Measurements from ENCODE around the gene NUP210. TPM values are rescaled to one million over a fixed set of nuclear protein-coding genes. Genes with fewer than 3 reads are reported as not detected.
"Not testable (repeated sequence)": the region's sequence is repeated elsewhere in the genome, so short reads cannot be mapped to it uniquely, and the experiment has no call there.

NUP210 gene
- total RNA-seq, 1 experiment from 2014 or later, result 14.1 TPM

DNA sequence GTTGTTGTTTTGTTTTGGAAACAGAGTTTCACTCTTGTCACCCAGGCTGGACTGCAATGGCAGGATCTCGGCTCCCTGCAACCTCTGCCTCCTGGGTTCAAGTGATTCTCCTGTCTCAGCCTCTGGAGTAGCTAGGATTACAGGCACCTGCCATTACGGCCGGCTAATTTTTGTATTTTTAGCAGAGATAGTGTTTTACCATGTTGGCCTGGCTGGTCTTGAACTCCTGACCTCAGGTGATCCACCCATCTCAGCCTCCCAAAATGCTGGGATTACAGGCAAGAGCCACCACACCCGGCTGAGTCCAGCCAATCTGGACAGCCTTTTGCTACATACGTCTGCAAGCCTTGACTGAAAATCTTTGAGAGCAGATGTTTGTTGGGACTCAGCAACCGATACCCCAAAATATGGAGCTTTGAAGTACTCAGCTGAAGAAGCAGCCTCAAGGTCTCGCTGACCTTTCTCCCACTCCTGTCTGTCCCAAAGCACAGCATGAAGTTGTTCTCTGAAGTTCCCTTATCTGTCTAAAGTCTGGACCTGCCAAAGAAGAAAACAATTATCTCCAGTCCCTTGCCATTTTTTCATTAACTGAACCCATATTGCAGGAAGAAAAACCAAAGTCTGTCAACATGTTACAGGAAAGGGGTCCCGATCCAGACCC, 9.6 kb upstream of the NUP210 start:
- DNase-seq (ENCODE audit: low spot score), result no peak

DNA sequence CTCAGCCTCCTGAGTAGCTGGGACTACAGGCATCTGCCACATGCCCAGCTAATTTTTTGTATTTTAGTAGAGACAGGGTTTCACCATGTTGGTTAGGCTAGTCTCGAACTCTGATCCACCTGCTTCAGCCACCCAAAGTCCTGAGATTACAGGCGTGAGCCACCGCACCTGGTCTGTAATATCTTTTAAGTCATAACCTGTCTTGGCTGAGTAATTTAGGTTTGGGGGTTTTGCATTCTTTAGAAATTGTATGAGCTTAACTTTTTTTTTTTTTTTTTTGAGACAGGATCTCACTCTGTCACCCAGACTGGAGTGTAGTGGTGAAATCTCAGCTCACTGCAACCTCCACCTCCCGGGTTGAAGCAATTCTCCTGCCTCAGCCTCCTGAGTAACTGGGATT, 8.6 kb upstream of the NUP210 start:
- not testable (repeated sequence) for DNase-seq (ENCODE audit: low spot score)

DNA sequence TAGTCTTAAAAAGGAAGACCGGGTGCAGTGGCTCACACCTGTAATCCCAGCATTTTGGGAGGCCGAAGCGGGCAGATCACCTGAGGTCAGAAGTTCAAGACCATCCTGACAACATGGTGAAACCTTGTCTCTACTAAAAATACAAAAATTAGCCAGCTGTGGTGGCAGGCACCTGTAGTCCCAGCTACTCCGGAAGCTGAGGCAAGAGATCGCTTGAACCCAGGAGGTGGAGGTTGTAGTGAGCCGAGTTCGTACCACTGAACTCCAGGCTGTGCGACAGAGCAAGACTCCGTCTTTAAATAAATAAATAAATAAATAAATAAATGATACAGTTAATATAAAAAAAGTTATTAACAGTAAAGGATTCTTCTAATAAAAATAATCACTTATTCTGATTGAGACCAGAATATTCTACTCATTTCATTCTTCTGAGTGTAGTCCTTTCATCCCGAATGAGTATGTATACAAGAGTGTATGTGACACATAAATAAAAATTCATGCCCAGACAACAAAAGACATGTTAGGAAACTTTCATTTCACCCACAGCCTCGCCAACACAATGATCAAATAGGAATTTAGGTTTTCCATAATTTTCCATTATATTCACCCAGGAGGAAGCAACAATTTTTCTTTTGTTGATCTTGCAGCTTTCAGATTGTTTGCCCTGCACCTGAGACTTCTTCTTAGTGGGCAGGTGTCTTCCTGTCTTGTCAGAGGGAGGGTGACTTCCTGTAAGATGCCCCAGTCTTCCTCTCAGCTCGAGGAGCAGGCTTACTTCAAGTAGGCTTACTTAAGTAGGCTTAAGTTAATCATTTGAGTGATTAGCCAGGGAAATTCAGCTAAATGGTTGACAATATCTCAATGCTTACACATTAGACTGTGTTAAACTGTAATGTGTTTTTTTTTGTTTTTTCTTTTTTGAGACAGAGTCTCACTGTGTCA, 7.8 kb upstream of the NUP210 start:
- DNase-seq (ENCODE audit: low spot score), result no peak

DNA sequence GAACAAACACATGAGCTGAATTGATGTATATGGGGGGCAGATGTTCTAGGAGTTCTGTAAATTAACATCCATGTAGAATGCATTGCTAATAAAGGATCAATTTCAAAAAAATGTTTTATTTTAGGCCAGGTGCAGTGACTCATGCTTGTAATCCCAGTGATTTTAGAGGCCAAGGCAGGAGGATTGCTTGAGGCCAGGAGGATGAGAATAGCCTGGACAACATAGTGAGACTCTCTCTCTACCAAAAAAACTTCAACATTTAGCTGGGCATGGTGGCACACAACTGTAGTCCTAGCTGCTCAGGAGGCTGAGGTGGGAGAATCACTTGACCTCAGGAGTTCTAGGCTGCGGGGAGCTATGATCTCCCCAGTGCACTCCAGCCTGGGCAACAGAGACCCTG, 6.5 kb upstream of the NUP210 start:
- no peak for DNase-seq (ENCODE audit: low spot score)

DNA sequence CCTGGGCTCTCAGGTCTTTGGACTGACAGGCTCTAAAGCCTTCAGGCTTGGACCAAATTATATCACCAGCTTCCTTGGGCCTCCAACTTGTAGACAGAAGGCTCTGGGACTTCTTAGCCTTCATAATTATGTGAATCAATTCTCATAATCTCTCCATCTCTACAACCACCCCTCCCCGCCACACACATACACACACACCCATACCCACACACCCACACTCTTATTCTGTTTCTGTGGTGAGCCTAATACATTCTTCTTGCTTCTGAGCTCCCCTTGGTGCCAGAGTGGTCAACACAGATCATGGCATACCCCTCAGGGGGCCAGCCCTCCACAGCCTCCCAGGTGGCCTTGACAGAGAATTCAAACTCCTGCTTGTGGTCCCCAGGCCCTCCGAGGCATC, 5.6 kb upstream of the NUP210 start:
- DNase-seq (ENCODE audit: low spot score), result no peak

DNA sequence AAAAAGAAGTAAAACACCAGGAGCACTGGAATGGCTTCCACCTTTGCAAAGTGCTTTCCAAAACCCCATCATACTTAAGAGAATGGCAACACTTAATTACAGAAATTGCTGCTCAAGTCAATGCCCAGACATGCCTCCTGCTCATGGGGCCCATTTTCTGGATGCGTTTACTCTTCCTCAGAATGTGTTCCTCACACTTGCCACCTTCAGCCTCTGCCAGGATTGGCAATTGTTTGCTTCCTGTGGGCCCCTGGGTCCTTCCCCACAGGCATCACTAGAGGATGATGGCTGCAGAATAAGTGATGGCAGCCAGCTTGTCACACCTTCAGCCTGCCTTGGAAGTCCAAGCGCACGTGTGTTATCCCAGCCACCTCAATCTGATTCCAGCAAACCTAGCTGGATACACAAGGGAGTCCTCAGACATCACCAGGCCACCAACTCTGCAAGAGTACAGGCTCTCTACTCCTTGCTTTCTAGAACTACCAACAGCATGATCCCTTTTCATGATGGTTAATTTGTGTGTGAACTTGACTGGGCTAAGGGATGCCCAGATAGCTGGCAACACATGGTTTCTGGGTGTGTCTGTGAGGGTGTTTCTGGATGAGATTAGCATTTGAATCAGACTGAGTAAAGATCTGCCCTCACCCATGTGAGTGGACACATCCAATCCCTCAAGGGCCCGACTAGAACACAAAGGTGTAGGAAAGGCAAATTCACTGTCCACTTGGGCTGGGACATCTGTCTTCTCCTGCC, 4.9 kb upstream of the NUP210 start:
- DNase-seq (ENCODE audit: low spot score), result no peak

DNA sequence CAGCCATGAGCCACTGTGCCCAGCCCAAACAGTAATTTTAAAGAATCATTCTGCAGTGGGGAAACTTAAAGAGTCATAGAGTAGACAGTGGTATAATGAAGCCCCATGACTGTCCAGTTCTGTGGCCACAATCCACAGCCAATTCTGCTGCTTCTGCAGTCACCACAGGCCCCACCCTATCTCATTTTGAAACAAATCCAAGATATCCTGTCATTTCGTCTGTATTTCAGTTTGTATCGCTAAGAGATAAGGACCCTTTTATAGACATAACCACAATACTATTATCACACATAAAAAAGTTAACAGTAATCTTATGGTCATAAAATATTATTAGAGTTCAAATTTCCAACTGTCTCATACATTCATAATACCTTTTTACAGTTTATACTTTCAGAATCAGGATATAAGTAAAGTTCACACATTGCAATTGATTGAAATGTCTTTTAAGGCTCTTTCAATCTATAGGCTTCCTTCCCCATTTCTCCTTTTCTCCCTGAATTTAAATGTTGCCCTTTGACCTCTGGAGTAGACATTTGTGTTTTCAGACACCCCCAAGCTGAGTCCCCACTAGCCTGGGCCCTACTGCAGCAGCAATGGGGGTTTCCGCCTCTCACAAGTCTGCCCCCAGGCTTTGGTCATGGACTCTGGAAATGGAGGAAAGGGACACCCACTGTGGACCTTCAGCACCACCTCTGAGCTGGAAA, 4.2 kb upstream of the NUP210 start:
- peak; percentile 69 for DNase-seq (ENCODE audit: low spot score)

DNA sequence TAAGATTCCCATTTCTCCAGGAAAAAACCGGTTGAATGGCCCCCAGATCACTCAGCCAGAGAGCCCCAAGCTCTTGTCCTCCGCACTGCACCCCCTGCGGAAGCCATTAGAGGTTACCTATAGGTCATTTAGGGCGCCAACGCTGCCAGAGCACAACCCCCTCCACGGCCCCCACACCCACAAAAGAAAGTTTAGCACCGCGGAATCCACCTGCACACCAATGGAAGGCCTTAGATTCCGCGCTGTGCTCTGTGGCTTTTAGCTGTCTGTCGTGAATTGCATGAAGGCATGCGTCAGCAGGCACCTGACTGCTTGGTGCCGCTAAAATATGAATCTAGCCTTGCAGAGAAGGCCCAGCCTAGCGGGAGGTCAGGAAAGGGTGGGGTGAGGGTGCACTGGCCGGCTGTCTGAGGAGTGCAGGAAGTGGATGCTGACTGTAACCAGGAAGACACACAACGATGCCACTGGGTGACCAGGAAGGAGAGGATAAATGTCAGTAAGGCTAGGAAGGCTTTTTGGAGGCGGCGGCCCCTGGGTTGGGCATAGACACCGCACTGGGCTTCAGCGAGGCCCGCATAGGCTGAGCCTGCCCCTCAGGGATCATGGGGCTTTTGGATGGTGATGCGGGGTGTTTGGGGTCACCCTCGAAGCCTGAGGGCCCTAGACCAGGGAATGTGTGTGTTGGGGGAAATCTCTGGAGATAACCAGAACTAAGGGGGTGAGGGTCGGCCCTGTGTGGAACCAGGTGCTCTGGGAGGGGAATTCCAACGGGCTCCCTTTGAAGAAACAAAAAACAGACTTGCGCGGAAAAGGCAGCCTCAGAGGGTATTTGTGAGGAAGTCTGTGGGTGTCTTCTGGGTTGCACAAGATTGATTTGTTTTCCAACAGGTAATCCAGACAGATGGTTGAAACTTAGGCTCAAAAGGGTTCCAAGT, 976 bp upstream of the NUP210 start:
- DNase-seq (ENCODE audit: low spot score), result peak; percentile 42

DNA sequence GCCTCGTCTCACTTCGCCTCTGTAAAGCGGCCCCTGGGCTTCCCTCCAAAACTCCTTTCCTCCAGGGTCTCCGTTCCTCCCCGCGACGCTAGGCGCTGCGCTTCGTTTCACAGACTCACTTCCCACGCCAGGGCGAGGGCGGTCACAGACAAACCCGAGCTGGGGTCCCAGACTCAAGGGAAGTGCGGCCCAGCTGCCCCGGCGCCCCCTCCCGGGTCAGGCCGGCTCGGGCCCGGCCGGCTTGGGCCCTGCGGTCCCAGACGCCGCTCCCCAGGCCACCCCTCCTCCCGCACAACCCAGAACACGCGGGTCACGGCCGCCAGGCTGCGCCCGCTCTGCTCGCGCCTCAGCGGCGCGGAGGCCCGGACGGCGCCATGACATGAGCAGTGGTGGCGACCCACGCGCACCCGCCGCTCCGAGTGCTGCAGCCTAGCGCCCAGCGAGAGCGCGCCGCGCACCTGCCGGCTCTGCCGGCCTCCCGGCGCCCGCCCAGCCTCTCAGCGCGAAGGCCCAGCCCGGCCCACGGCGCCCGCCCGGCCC, 547 bp downstream of the NUP210 start:
- no peak for DNase-seq (ENCODE audit: low spot score)

DNA sequence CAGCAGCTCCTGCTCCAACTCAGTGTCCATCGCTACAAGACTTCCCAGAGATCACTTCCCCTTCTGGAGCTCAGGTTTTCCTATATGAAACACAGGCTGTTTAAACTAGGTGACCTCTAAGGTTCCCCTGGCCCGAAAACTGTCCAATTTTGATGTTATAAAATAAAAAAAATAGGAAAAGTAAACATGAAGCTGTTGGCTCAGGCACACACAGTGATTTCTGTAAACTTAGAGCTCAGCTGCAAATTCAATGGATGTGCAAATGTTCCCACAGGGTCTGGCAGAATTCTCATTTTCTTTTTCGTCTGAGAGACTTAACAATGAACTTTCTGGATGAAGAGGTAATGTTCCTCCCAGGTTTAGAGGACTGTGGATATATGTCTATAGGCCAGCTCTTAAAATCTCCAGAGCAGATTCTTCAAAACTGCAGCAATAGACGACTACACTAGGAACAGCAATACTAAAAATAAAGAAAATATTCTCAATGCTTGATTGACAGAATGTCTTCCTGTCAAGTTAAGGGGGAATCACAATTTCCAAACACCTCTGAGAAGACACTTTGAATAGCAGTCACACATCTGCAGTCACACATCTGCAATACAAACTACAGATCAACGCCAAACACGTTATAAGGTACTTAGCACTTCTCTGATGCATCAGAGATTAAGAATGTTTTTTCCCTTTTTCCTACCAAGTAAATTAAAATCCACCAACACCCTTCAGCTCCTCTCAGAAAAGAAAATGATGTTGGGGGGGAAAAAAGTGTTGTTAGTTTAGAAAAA, 2.8 kb downstream of the NUP210 start:
- DNase-seq (ENCODE audit: low spot score), result no peak

DNA sequence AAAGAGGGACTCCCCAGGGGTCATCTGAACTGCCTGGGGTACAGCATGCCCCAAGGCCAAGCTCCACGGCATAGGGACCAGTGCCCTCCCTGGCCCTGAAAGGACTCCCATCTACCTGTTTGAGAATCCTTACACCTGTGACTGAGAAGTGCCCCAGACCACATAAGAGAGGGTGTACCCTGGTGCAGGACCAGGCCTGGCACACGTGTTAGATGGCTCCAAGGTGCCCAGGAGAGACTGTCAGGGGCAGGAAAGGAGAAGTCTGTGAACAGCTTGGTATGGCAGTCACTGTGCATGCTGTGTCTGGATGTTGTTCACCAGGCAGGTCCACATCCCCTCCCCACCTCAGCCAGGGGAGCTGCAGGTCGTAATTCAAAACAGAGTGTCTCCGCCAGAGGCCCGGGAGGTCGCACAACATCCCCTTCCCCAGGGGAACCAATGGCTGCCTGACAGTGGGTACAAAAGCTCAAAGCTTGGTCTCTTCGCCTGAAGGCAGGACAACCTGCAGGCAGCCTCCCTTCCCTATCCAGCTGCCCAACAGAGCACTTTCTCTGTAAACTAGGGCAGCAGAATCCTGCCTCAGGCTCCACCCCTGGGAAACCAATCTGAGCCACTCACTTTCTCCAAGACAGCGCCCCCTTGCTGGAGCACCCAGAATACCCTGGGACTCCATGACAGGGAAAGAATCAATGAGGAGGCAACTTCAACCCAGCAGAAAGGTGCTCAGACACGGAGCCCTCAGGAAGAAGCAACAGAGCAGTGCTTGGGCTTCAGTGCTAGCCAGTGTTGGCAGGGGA, 3.9 kb downstream of the NUP210 start:
- DNase-seq (ENCODE audit: low spot score), result no peak

DNA sequence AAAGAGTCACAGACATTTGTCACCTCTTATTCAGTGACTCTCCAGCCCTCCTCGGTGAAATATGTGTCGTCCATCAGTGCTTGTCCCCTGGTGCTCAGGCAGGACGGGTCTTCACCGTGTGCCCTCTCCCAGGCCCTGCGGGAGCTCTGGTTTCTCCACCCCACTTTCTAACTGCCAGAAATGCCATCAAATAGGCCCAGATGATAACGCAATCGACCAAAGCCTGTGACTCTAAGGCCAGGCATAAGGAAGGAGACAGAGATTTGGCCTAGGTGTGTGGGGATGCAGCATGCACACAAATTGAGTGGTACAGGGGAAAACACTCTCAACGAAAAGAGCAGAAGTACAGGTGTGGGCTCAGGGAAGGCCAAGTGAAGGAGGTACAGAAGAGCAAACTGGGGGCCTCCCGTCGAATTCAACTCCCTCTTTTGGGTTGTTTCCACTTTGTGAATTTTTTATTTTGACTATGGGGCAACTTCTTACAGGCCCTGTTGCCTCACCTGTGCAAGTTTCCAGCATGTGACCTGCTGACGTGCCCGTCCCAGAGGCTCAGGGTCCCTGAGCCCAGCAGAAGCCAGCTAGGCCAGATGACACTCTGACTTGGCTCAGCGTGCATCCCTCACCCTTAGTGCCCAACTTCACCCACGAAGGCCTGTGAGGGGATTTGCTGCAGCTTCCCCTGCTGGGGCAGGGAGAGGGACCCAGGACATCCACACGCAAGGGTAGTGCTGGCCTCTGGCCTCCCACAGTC, 4.7 kb downstream of the NUP210 start:
- no peak for DNase-seq (ENCODE audit: low spot score)

DNA sequence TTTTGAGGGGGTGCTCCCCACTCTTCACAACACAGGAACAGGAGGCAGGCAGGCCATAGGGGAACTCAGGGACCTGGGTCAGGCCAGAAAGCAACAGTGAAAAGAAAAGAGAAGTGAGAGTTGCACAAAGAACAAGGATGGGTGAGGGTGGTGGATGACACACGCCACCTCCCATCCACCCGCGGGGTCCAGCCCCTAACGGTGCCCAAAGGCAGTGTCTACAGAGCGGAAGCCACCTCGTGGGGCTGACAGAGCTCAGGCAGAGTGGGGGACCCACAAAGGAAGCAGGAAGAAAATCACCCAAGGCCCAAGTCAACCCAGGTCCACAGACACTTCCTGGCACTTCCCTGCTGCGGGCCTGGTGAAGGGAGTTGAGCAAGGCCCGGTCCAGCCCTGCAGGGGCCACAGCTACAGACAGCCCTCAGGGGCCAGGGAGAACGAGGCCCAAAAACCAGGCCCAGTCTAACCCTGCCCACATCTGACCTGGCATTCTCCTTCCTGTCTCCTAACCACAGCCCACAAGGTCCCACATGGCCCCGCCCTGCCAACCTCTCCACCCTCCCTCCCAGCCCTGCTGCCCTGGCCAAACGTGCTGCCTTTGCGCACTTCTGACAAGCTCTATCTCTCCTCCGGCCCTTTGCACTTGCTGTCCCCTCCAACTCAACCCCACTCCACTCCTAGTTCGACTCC, 5.9 kb downstream of the NUP210 start:
- DNase-seq (ENCODE audit: low spot score), result peak; percentile 51

DNA sequence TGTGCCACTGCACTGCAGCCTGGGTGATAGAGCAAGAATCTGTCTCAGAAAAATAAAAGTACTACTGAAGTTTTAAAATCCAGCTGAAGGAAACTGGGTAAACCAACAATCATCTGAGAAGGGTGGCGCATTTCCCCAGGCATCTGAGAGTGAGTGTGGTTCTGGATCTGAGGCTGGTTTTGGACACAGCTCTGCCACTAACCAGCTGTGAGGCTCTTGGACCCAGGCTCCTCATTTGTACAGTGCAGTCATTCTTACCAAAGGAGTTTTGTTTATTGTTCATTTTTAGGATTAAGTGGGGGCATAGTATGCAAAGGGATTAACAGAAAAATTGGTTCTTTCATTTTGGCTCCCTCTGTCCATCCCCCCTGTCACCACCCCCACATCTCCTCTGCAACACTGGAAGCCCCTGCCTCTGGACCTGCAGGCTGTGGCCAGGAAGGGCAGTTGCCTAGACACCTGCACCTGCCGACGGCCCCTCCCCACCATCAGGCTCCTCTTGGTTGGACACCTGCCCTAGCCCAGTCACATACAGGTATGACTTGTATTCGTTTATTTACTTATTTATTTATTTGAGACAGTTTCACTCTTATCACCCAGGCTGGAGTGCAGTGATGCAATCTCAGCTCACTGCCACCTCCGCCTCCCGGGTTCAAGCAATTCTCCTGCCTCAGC, 8.8 kb downstream of the NUP210 start:
- no peak for DNase-seq (ENCODE audit: low spot score)

DNA sequence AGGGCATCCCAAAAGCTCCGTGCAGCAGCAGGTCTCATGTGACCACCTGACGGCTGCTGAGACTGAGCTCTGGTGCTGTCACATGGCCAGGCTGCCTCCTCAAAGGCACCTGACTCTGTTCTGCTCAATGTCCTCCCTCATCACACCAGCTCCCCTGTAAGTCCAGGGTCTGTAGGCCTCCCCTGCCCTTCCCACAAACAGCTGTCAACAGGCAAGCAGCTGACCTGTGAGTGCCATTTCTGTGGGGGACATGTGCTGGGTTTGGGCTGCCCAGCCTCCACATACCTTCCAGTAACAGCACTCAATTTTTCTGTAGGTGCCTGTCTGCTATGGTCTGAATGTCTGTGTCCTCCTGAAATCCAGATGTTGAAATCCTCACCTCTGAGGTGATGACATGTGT, 11.2 kb downstream of the NUP210 start:
- DNase-seq (ENCODE audit: low spot score), result no peak

DNA sequence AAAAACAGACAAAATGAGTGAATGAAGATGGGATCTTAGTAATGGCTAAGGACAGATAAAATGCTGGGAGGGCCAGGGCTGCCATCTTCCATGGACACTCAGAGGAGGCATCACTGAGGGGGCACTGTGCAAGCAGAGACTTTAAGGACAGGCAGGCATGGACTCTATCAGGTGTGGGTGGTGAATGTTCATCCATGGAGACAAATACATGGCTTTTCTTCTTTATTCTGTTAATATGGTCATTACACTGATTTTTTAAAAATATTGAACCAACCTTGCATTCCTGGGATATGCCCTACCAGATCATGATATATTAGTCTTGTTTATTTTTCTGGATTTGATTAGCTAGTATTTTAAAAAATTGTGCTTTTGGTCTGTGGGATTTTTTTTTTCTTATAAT, 12.2 kb downstream of the NUP210 start:
- DNase-seq (ENCODE audit: low spot score), result no peak

DNA sequence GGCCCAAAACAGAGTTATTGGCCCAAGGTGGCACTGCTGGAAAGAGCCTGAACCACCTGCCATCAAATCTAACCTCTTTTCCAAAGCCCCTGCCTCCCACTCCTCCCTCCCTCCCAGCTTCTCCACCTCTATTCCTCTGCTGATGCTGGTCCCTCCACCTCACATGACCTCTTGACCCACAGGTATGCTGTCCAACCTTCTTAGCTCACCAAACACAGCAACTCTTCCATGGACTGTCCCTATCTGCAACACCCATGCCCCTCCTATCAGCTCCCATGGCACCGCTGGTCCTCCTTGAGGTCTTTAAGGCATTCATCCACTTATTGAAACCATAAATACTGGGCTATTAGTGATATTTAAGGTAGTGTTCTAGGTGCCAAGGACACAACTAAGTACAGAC, 12.6 kb downstream of the NUP210 start:
- no peak for DNase-seq (ENCODE audit: low spot score)
